Calu3 (cell line): Measurements from ENCODE around the gene SNCAIP. TPM values are rescaled to one million over a fixed set of nuclear protein-coding genes. Genes with fewer than 3 reads are reported as not detected.

Source experiments
- BruUV-seq: library from RNA; stranded (reverse); fragments of 400-500 nt; replicated peaks from 2 replicates; lab custom pipeline; 2021; lab: Mats Ljungman, UMichigan
- CTCF ChIA-PET: fragments of 300-600 bp; sonication (Branson Sonifier 250); formaldehyde crosslinking; loops from one replicate; lab custom pipeline; 2022; ENCODE audit warnings: antibody characterized with exemption; lab: Charles Lee
- DNase-seq: peaks from one replicate; pipeline ENCODE4 v3.0.0; 2022
- H3K27ac Mint-ChIP-seq: one replicate; pipeline ENCODE4 v1.8.0; 2022; ENCODE audit warnings: mixed read lengths; ENCODE audit not compliant: unreplicated experiment
- H3K27me3 Mint-ChIP-seq: one replicate; pipeline ENCODE4 v1.8.0; 2022; ENCODE audit warnings: mixed read lengths; ENCODE audit not compliant: unreplicated experiment
- H3K36me3 Mint-ChIP-seq: one replicate; pipeline ENCODE4 v1.8.0; 2022; ENCODE audit warnings: mild to moderate bottlenecking, moderate library complexity, mixed read lengths; ENCODE audit not compliant: insufficient read depth, unreplicated experiment
- H3K4me1 Mint-ChIP-seq: one replicate; pipeline ENCODE4 v1.8.0; 2022; ENCODE audit warnings: mild to moderate bottlenecking, low read depth, mixed read lengths; ENCODE audit not compliant: unreplicated experiment
- H3K4me3 Mint-ChIP-seq: one replicate; pipeline ENCODE4 v1.8.0; 2022; ENCODE audit warnings: mild to moderate bottlenecking, low read depth, moderate library complexity, mixed read lengths; ENCODE audit not compliant: unreplicated experiment
- H3K9me3 Mint-ChIP-seq: one replicate; pipeline ENCODE4 v1.8.0; 2022; ENCODE audit warnings: low read depth, mixed read lengths; ENCODE audit not compliant: unreplicated experiment
- CTCF ChIP-seq: fragments of 200-600 bp; IDR thresholded peaks from one replicate; pipeline ENCODE4 v1.8.0; 2022; ENCODE audit warnings: antibody characterized with exemption; ENCODE audit not compliant: unreplicated experiment
- intact Hi-C: fragments of 100-400 bp; cut with micrococcal nuclease; formaldehyde crosslinking; loops from one replicate; pipeline ENCODE4 v1.10.0; 2022; ENCODE audit not compliant: unreplicated experiment
- total RNA-seq: library from RNA; stranded (reverse); gene quantifications from 2 replicates; pipeline ENCODE4 v1.2.3, GENCODE V29; 2022

The SNCAIP gene
- total RNA-seq, 1 experiment from 2014 or later: not detected

GRCh38 chr5:122341087-122341486, 29.1 kb downstream of the SNCAIP start:
- Mint-ChIP-seq H3K9me3 (no peaks in the 10 kb centered on the region), H3K4me3 (no peak overlapping the region), H3K4me1 (peaks cover 8% of the 10 kb centered on the region), H3K36me3 (no peaks in the 10 kb centered on the region), H3K27me3 (no peaks in the 10 kb centered on the region), H3K27ac (no peak overlapping the region)
- BruUV-seq: no TSS peak
- no peak for DNase-seq
- CTCF ChIA-PET: no interaction called here
- TF ChIP-seq CTCF: no peak
- intact Hi-C loops: no loop called here

DNA sequence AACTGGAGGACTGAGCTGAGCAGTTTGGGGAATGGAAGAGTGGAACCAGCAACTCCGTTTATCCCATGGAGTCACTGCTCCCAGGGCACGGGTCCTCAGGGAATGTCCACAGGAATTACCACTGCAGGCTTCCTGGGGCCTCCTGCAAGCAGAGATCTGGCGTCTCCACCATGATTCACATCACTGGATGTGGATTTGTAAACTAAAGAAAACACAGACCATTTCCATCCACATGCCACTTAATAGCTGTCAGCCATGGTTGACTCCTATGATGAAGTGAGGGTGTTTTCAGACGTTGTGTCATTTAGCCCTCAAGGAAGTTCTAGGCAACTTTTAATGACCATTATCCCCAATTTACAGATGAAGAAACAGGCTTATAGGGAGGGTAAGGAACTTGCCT, 30.2 kb downstream of the SNCAIP start:
- no TSS peak for BruUV-seq
- intact Hi-C loops: no loop called here
- H3K9me3 Mint-ChIP-seq: no peaks in the 10 kb centered on the region
- H3K27me3 Mint-ChIP-seq: no peaks in the 10 kb centered on the region
- CTCF ChIA-PET: no interaction called here
- H3K27ac Mint-ChIP-seq: no peak overlapping the region
- peaks cover 8% of the 10 kb centered on the region for H3K4me1 Mint-ChIP-seq
- no peak for TF ChIP-seq CTCF
- no peak overlapping the region for H3K4me3 Mint-ChIP-seq
- no peaks in the 10 kb centered on the region for H3K36me3 Mint-ChIP-seq
- no peak for DNase-seq

DNA sequence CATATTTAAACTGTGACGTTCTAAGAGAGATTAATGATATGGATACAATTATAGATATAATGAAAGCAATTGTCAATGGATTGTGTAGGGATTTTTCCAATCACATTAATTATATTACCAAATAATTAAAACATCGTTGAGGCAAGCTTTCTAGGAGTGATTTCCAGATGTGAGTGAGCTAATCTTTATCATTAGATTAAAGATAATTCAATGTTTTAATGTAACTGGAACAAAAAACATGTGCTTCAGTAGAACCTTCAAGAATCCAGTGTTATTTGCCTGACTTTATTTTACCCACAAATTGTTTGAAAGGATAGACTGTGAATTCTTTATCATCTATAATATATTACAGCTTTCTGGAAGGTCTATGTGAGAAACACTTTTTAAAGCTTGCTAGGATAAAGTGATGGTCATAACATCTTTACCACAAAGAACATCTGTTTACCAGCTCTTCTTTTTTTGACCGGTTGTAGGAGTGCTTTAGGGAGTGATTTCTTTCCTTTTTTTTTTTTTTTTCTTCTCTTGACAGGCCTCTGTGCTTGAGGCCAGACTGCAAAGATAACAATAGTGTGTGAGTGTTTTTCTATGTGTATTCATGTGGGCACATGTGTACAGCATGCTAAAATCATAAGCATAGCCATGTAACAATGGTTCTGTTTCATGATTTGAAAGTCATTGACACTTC, 35.0 kb downstream of the SNCAIP start:
- no peak overlapping the region for H3K4me3 Mint-ChIP-seq
- TF ChIP-seq CTCF: no peak
- intact Hi-C loops: no loop called here
- no peaks in the 10 kb centered on the region for H3K36me3 Mint-ChIP-seq
- no peaks in the 10 kb centered on the region for H3K9me3 Mint-ChIP-seq
- peaks cover 8% of the 10 kb centered on the region for H3K4me1 Mint-ChIP-seq
- no peak overlapping the region for H3K27ac Mint-ChIP-seq
- BruUV-seq: no TSS peak
- H3K27me3 Mint-ChIP-seq: peaks cover 9% of the 10 kb centered on the region
- DNase-seq: no peak
- CTCF ChIA-PET: interaction anchor here (0.6 kb wide), 1 partner anchor 10 kb away, joined by 3 read pairs; no protein-coding TSS in a partner anchor

DNA sequence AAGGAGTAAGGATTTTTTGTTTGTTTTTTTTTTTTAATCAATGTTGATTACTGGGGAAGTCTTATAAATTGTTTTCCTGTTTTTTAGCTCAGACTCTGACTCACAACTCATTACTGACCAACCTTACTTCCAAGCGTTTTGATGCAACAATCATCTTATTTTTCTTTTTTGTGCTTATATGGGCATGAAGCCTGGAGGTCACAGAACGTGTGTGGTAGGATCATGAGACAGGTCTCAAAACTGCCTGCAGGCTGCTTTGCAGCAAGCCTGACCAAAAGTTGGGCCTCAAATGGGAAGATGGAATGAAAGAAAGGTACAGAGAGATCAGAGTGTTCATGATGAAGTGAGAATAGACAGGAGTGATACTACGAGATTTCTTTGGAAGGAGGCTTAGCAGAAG, 38.5 kb downstream of the SNCAIP start:
- BruUV-seq: no TSS peak
- TF ChIP-seq CTCF: no peak
- Mint-ChIP-seq H3K9me3 (no peaks in the 10 kb centered on the region), H3K27me3 (peaks cover 9% of the 10 kb centered on the region), H3K36me3 (no peaks in the 10 kb centered on the region), H3K4me3 (no peak overlapping the region), H3K27ac (no peak overlapping the region), H3K4me1 (no peaks in the 10 kb centered on the region)
- intact Hi-C loops: no loop called here
- CTCF ChIA-PET: no interaction called here
- no peak for DNase-seq
